Panc1 (cell line): ENCODE results near the gene ATXN10. TPM values are rescaled to one million over a fixed set of nuclear protein-coding genes. Genes with fewer than 3 reads are reported as not detected.

Source experiments
- ATAC-seq: fragments of 200-7000 bp; cut with Tn5 transposase; 2 replicates; pipeline ENCODE4 v1.9.1; 2020; ENCODE audit warnings: mild to moderate bottlenecking, moderate library complexity
- BruUV-seq: library from RNA; stranded (reverse); fragments of 400-500 nt; replicated peaks from 2 replicates; lab custom pipeline; 2021; lab: Mats Ljungman, UMichigan
- CTCF ChIA-PET: fragments of 300-600 bp; sonication (Branson Sonifier 250); formaldehyde crosslinking; loops from one replicate; lab custom pipeline; 2022; ENCODE audit warnings: antibody characterized with exemption; lab: Charles Lee
- POLR2A ChIA-PET: fragments of 300-600 bp; sonication (Branson Sonifier 250); formaldehyde crosslinking; loops from one replicate; lab custom pipeline; 2022; ENCODE audit warnings: antibody characterized with exemption; lab: Charles Lee
- DNase-seq: peaks from one replicate; pipeline ENCODE4 v3.0.0-alpha.2; 2010; ENCODE audit warnings: low read depth, low spot score
- H3K27ac ChIP-seq: 2 replicates; pipeline ENCODE4 v1.5.1; 2011; ENCODE audit warnings: mild to moderate bottlenecking, low read length, inconsistent platforms
- H3K27me3 ChIP-seq: fragments of 200-500 bp; sonication (Bioruptor generic); 2 replicates; pipeline ENCODE4 v1.6.0; 2014; ENCODE audit warnings: low read length, inconsistent platforms; ENCODE audit not compliant: control insufficient read depth, insufficient read depth
- H3K36me3 ChIP-seq: fragments of 200-500 bp; sonication (Bioruptor generic); 2 replicates; pipeline ENCODE4 v1.5.1; 2014; ENCODE audit warnings: inconsistent platforms, mild to moderate bottlenecking, low read length, moderate library complexity; ENCODE audit not compliant: control insufficient read depth, insufficient read depth
- H3K4me1 ChIP-seq: 2 replicates; pipeline ENCODE4 v1.5.1; 2011; ENCODE audit warnings: inconsistent platforms, mild to moderate bottlenecking, low read length, moderate library complexity; ENCODE audit not compliant: control insufficient read depth, insufficient read depth
- H3K4me3 ChIP-seq, 2 experiments: 2 replicates each; pipeline ENCODE4 v1.5.1; 2011 to 2012; ENCODE audit warnings: low read depth in 2 of 2, low read length in 2 of 2, mild to moderate bottlenecking in 2 of 2, inconsistent platforms in 1 of 2, moderate library complexity in 1 of 2
- H3K9me3 ChIP-seq: fragments of 200-500 bp; sonication (Bioruptor generic); 2 replicates; pipeline ENCODE4 v1.5.1; 2014; ENCODE audit warnings: low read depth, mild to moderate bottlenecking, inconsistent platforms, low read length, moderate library complexity; ENCODE audit not compliant: control insufficient read depth, insufficient read depth
- CTCF ChIP-seq: fragments of 450-650 bp; IDR thresholded peaks from 2 replicates; pipeline ENCODE4 v1.5.1; 2017; ENCODE audit warnings: mild to moderate bottlenecking
- POLR2AphosphoS5 ChIP-seq: IDR thresholded peaks from 2 replicates; pipeline ENCODE4 v1.6.1; 2012; ENCODE audit warnings: mild to moderate bottlenecking, low read depth, low read length, moderate library complexity
- REST ChIP-seq, 2 experiments: IDR thresholded peaks; 2 replicates each; pipeline ENCODE4 v1.6.1; 2011 to 2012; ENCODE audit warnings: low read depth in 2 of 2, control low read depth in 1 of 2, low read length in 1 of 2, mild to moderate bottlenecking in 1 of 2, moderate library complexity in 1 of 2; ENCODE audit not compliant: insufficient read depth in 1 of 2
- SIN3A ChIP-seq: IDR thresholded peaks from 2 replicates; pipeline ENCODE4 v1.6.1; 2012; ENCODE audit warnings: low read depth, mild to moderate bottlenecking, low read length, moderate library complexity, borderline replicate concordance; ENCODE audit not compliant: insufficient read depth
- TCF7L2 ChIP-seq: IDR thresholded peaks from 2 replicates; pipeline ENCODE4 v1.6.1; 2011; ENCODE audit warnings: mild to moderate bottlenecking, low read depth, low read length, inconsistent platforms
- in situ Hi-C: cut with HindIII; loops from 2 replicates; pipeline ENCODE4 v1.10.0; 2016; ENCODE audit warnings: low sequenced_read_pairs, low pct_unique_long_range_greater_than_20kb
- intact Hi-C: fragments of 100-400 bp; cut with micrococcal nuclease; formaldehyde crosslinking; loops from one replicate; pipeline ENCODE4 v1.10.0; 2022; ENCODE audit not compliant: unreplicated experiment
- total RNA-seq: library from RNA; stranded (reverse); gene quantifications from one replicate; pipeline ENCODE4 v1.2.1, GENCODE V29; 2021; ENCODE audit not compliant: unreplicated experiment

The ATXN10 gene
- total RNA-seq, 1 experiment from 2014 or later = 184 TPM

GRCh38 chr22:45703758-45704157 lies 32.1 kb downstream of the ATXN10 start:
- intact Hi-C loops = no loop called here
- CTCF ChIA-PET = no interaction called here
- DNase-seq (no peak), ATAC-seq (no peak)
- in situ Hi-C loops = no loop called here
- Histone ChIP-seq H3K9me3 (no peaks in the 10 kb centered on the region), H3K27ac (peak overlapping the region; percentile 48; the same call in 1 of the 2 replicates), H3K4me3 (no peak overlapping the region), H3K27me3 (no peaks in the 10 kb centered on the region), H3K4me1 (no peaks in the 10 kb centered on the region; the same call in none of the 2 replicates), H3K36me3 (peaks cover 7% of the 10 kb centered on the region; the same call in 1 of the 2 replicates)
- BruUV-seq = no TSS peak
- POLR2A ChIA-PET = no interaction called here
- TF ChIP-seq CTCF (no peak), SIN3A (no peak), REST (IDR thresholded peaks at IDR 0.05; ENCODE audit: insufficient read depth in 1 of 2, low read depth in 2 of 2, low read length in 1 of 2) (no peak), TCF7L2 (no peak), POLR2AphosphoS5 (no peak)

GRCh38 chr22:45704648-45705047 lies 33.0 kb downstream of the ATXN10 start:
- BruUV-seq = no TSS peak
- Histone ChIP-seq H3K36me3 (peaks cover 7% of the 10 kb centered on the region; the same call in 1 of the 2 replicates), H3K4me3 (no peak overlapping the region), H3K27me3 (no peaks in the 10 kb centered on the region), H3K27ac (no peak overlapping the region), H3K9me3 (no peaks in the 10 kb centered on the region), H3K4me1 (peaks cover 7% of the 10 kb centered on the region; the same call in 1 of the 2 replicates)
- ChIA-PET CTCF (no interaction called here), POLR2A (no interaction called here)
- DNase-seq (no peak), ATAC-seq (no peak)
- in situ Hi-C loops (no loop called here), intact Hi-C loops (no loop called here)
- TF ChIP-seq CTCF (no peak), TCF7L2 (no peak), SIN3A (no peak), REST (IDR thresholded peaks at IDR 0.05; ENCODE audit: insufficient read depth in 1 of 2, low read depth in 2 of 2, low read length in 1 of 2) (no peak), POLR2AphosphoS5 (no peak)
